ENCODE data around the gene MPZL2.

DNA sequence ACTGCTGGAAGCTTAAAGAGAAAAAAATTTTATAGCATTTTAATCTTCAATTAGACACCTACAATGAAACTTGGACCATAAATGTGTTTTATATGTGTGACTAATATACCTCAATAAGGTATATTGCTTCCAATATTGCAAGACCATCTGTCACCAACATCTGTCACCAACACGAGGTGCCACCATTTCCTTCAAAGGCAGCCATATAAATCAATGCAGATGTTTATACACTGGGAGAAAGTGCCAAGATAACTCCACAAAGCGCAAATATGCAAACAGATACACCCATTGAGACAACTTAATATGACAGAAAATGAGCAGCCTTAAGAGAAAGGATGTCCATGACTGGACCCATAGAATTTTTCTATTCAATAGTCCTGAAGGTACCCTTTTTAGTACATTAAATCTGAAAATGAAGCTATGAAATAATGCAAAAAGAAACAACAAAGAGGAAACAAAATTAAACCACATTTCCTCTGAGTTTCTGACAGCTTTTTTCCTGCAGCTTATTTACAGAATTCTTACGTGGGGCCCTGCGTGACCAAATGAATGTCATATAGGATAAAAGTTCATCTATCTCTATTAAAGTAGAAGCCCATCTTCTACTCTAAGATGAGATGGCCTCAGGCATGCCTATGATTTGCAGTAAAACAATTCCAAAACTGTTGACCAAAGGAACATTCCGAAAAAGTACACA lies 24.4 kb downstream of the MPZL2 start:
- TF ChIP-seq, protein P1, sequence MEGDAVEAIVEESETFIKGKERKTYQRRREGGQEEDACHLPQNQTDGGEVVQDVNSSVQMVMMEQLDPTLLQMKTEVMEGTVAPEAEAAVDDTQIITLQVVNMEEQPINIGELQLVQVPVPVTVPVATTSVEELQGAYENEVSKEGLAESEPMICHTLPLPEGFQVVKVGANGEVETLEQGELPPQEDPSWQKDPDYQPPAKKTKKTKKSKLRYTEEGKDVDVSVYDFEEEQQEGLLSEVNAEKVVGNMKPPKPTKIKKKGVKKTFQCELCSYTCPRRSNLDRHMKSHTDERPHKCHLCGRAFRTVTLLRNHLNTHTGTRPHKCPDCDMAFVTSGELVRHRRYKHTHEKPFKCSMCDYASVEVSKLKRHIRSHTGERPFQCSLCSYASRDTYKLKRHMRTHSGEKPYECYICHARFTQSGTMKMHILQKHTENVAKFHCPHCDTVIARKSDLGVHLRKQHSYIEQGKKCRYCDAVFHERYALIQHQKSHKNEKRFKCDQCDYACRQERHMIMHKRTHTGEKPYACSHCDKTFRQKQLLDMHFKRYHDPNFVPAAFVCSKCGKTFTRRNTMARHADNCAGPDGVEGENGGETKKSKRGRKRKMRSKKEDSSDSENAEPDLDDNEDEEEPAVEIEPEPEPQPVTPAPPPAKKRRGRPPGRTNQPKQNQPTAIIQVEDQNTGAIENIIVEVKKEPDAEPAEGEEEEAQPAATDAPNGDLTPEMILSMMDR (conservative IDR thresholded peaks at IDR 0.05; ENCODE audit: low read length) = no peak
- no peak for TF ChIP-seq EZH2phosphoT487 (IDR thresholded peaks at IDR 0.05; ENCODE audit: borderline replicate concordance)

Data from Loucy (cell line).